IMR-90 (cell line): ENCODE results near the gene DIP2A. TPM values are rescaled to one million over a fixed set of nuclear protein-coding genes. Genes with fewer than 3 reads are reported as not detected.

Experiments used
- ATAC-seq: fragments of 200-7000 bp; cut with Tn5 transposase; 2 replicates; pipeline ENCODE4 v1.9.1; 2020; ENCODE audit warnings: low read depth, mild to moderate bottlenecking, moderate library complexity
- BruUV-seq: library from RNA; stranded (reverse); fragments of 400-500 nt; replicated peaks from 2 replicates; lab custom pipeline; 2021; lab: Mats Ljungman, UMichigan
- CTCF ChIA-PET: fragments of 300-600 bp; formaldehyde crosslinking; extraction: SDS; loops from one replicate; lab custom pipeline; 2021; ENCODE audit warnings: antibody characterized with exemption; lab: Yijun Ruan, JAX
- POLR2A ChIA-PET: fragments of 300-600 bp; sonication (Branson Sonifier 250); formaldehyde crosslinking; loops from one replicate; lab custom pipeline; 2022; ENCODE audit warnings: antibody characterized with exemption; ENCODE audit not compliant: unreplicated experiment; lab: Charles Lee
- DNase-seq: peaks from one replicate; pipeline ENCODE4 v3.0.0; 2013
- H2AFZ ChIP-seq: replicated peaks from 2 replicates; pipeline ENCODE3; 2013; ENCODE audit warnings: low read length, mild to moderate bottlenecking; ENCODE audit not compliant: poor library complexity
- H2AK5ac ChIP-seq: 2 replicates; pipeline ENCODE4 v1.6.1; 2013; ENCODE audit warnings: low read depth, low read length, inconsistent platforms
- H2AK9ac ChIP-seq: replicated peaks from 2 replicates; pipeline ENCODE3; 2013; ENCODE audit warnings: mild to moderate bottlenecking, low read depth, low read length, moderate library complexity; ENCODE audit not compliant: poor library complexity
- H2BK120ac ChIP-seq: 2 replicates; pipeline ENCODE4 v1.6.1; 2013; ENCODE audit warnings: low read depth, low read length, inconsistent platforms
- H2BK15ac ChIP-seq: 3 replicates; pipeline ENCODE4 v1.6.1; 2013; ENCODE audit warnings: low read depth, low read length, inconsistent platforms
- H2BK20ac ChIP-seq: 2 replicates; pipeline ENCODE4 v1.6.1; 2013; ENCODE audit warnings: low read depth, mild to moderate bottlenecking, inconsistent platforms, low read length, moderate library complexity
- H2BK5ac ChIP-seq: 2 replicates; pipeline ENCODE4 v1.6.1; 2013; ENCODE audit warnings: mild to moderate bottlenecking, low read depth, low read length, inconsistent platforms; ENCODE audit not compliant: poor library complexity, severe bottlenecking
- H3K14ac ChIP-seq: replicated peaks from 2 replicates; pipeline ENCODE4 v1.6.1; 2013; ENCODE audit warnings: low read depth, low read length, inconsistent platforms
- H3K18ac ChIP-seq: 2 replicates; pipeline ENCODE4 v1.6.1; 2013; ENCODE audit warnings: low read depth, low read length, control low read depth
- H3K23ac ChIP-seq: 2 replicates; pipeline ENCODE4 v1.6.1; 2013; ENCODE audit warnings: low read depth, low read length, inconsistent platforms
- H3K27ac ChIP-seq: 2 replicates; pipeline ENCODE4 v1.5.1; 2013; ENCODE audit warnings: mild to moderate bottlenecking, control low read depth, low read length; ENCODE audit not compliant: insufficient read depth
- H3K27me3 ChIP-seq: 2 replicates; pipeline ENCODE4 v1.6.1; 2013; ENCODE audit warnings: low read length; ENCODE audit not compliant: control insufficient read depth, insufficient read depth
- H3K36me3 ChIP-seq: 2 replicates; pipeline ENCODE4 v1.6.1; 2013; ENCODE audit warnings: low read length, mixed read lengths; ENCODE audit not compliant: control insufficient read depth, insufficient read depth
- H3K4ac ChIP-seq: 2 replicates; pipeline ENCODE4 v1.6.1; 2013; ENCODE audit warnings: low read depth, low read length, inconsistent platforms
- H3K4me1 ChIP-seq: 2 replicates; pipeline ENCODE4 v1.6.1; 2013; ENCODE audit warnings: low read length, mixed read lengths; ENCODE audit not compliant: control insufficient read depth, insufficient read depth
- H3K4me2 ChIP-seq: 2 replicates; pipeline ENCODE4 v1.6.1; 2013; ENCODE audit warnings: low read depth, mild to moderate bottlenecking, control low read depth, low read length, moderate library complexity
- H3K4me3 ChIP-seq: 2 replicates; pipeline ENCODE4 v1.5.1; 2013; ENCODE audit warnings: low read depth, mild to moderate bottlenecking, control low read depth, low read length, moderate library complexity; ENCODE audit not compliant: insufficient read depth
- H3K56ac ChIP-seq: 2 replicates; pipeline ENCODE4 v1.6.1; 2013; ENCODE audit warnings: low read length, inconsistent platforms; ENCODE audit not compliant: insufficient read depth; ENCODE audit errors: extremely low read depth
- H3K79me1 ChIP-seq, 2 experiments: 2 replicates each; pipeline ENCODE4 v1.6.1; 2013; ENCODE audit warnings: low read length in 2 of 2, inconsistent platforms in 1 of 2, low read depth in 1 of 2
- H3K9ac ChIP-seq: 2 replicates; pipeline ENCODE4 v1.6.1; 2013; ENCODE audit warnings: low read depth, low read length, control low read depth
- H3K9me1 ChIP-seq: 2 replicates; pipeline ENCODE4 v1.6.1; 2013; ENCODE audit warnings: low read length, inconsistent platforms; ENCODE audit not compliant: insufficient read depth
- H3K9me3 ChIP-seq: 2 replicates; pipeline ENCODE4 v1.6.1; 2013; ENCODE audit warnings: low read length; ENCODE audit not compliant: control insufficient read depth, insufficient read depth
- H4K20me1 ChIP-seq: 2 replicates; pipeline ENCODE4 v1.6.1; 2013; ENCODE audit warnings: low read length, inconsistent platforms; ENCODE audit not compliant: insufficient read depth
- H4K5ac ChIP-seq: 2 replicates; pipeline ENCODE4 v1.6.1; 2013; ENCODE audit warnings: mild to moderate bottlenecking, low read depth, low read length, control low read depth
- H4K8ac ChIP-seq, 2 experiments: 2 replicates each; pipeline ENCODE4 v1.6.1; 2013; ENCODE audit warnings: low read depth in 2 of 2, low read length in 2 of 2, control low read depth in 1 of 2, inconsistent platforms in 1 of 2
- H4K91ac ChIP-seq: 2 replicates; pipeline ENCODE4 v1.6.1; 2013; ENCODE audit warnings: low read depth, low read length, inconsistent platforms; ENCODE audit not compliant: insufficient read depth
- BHLHE40 ChIP-seq: fragments of 150-350 bp; IDR thresholded peaks from 2 replicates; pipeline ENCODE4 v1.6.1; 2016; ENCODE audit warnings: mild to moderate bottlenecking, low read depth, low read length
- CEBPB ChIP-seq: IDR thresholded peaks from 2 replicates; pipeline ENCODE4 v1.6.1; 2012; ENCODE audit warnings: low read depth, low read length, improper control_type of control experiment
- CHD1 ChIP-seq: IDR thresholded peaks from 2 replicates; pipeline ENCODE4 v1.6.1; 2012; ENCODE audit warnings: low read depth, low read length, improper control_type of control experiment
- CTCF ChIP-seq: conservative IDR thresholded peaks from 2 replicates; pipeline ENCODE4 v1.5.1; 2012; ENCODE audit warnings: mild to moderate bottlenecking, low read depth, low read length, improper control_type of control experiment
- ELK1 ChIP-seq: fragments of 150-350 bp; IDR thresholded peaks from 2 replicates; pipeline ENCODE4 v1.6.1; 2016; ENCODE audit warnings: low read depth, mild to moderate bottlenecking, low read length, moderate library complexity, borderline replicate concordance
- FOS ChIP-seq: fragments of 150-350 bp; IDR thresholded peaks from 2 replicates; pipeline ENCODE4 v1.6.1; 2016; ENCODE audit warnings: low read depth, low read length
- MAFK ChIP-seq: IDR thresholded peaks from 2 replicates; pipeline ENCODE4 v1.6.1; 2012; ENCODE audit warnings: low read depth, low read length, improper control_type of control experiment
- MAZ ChIP-seq: IDR thresholded peaks from 2 replicates; pipeline ENCODE4 v1.6.1; 2012; ENCODE audit warnings: low read depth, mild to moderate bottlenecking, low read length, improper control_type of control experiment, moderate library complexity, borderline replicate concordance
- MXI1 ChIP-seq: IDR thresholded peaks from 2 replicates; pipeline ENCODE4 v1.6.1; 2012; ENCODE audit warnings: low read depth, mild to moderate bottlenecking, low read length, moderate library complexity, borderline replicate concordance
- NFE2L2 ChIP-seq: fragments of 150-350 bp; IDR thresholded peaks from 2 replicates; pipeline ENCODE4 v1.6.1; 2016; ENCODE audit warnings: low read depth, mild to moderate bottlenecking, low read length
- POLR2A ChIP-seq: IDR thresholded peaks from 2 replicates; pipeline ENCODE4 v1.6.1; 2012; ENCODE audit warnings: mild to moderate bottlenecking, low read depth, low read length
- RAD21 ChIP-seq: IDR thresholded peaks from 2 replicates; pipeline ENCODE4 v1.6.1; 2012; ENCODE audit warnings: low read length, improper control_type of control experiment
- RFX5 ChIP-seq: IDR thresholded peaks from 2 replicates; pipeline ENCODE4 v1.8.0; 2012; ENCODE audit warnings: low read depth, mild to moderate bottlenecking, low read length, moderate library complexity
- SMC3 ChIP-seq: fragments of 150-350 bp; IDR thresholded peaks from 2 replicates; pipeline ENCODE4 v1.6.1; 2016; ENCODE audit warnings: low read depth, mild to moderate bottlenecking, antibody characterized with exemption, low read length, moderate library complexity
- USF2 ChIP-seq: fragments of 150-350 bp; IDR thresholded peaks from 2 replicates; pipeline ENCODE4 v1.6.1; 2017; ENCODE audit warnings: mild to moderate bottlenecking, antibody characterized with exemption, low read length, low read depth
- WGBS, 2 experiments: methylation state at CpG; one replicate each; pipeline versions ENCODE4 v1.1.5 to v1.1.7; 2013; ENCODE audit warnings: missing lambda C conversion rate in 2 of 2; ENCODE audit not compliant: insufficient read length in 1 of 2; ENCODE audit errors: extremely low coverage in 2 of 2; 5-methylcytosine and 5-hydroxymethylcytosine counted together
- dilution Hi-C: fragments of 300-500 bp; cut with HindIII; formaldehyde crosslinking; loops from one replicate; pipeline ENCODE4 v1.14.3; 2018; ENCODE audit warnings: low sequenced_read_pairs; ENCODE audit not compliant: unreplicated experiment
- in situ Hi-C: fragments of 300-500 bp; cut with MboI; formaldehyde crosslinking; loops from 3 replicates; pipeline ENCODE4 v1.14.3; 2019; ENCODE audit warnings: low sequenced_read_pairs, inconsistent platforms, mixed read lengths
- intact Hi-C: fragments of 100-400 bp; cut with micrococcal nuclease; formaldehyde crosslinking; loops from 2 replicates; pipeline ENCODE4 v1.10.0; 2022
- polyA plus RNA-seq, 3 experiments: library from polyadenylated mRNA; depleted of rRNA; stranded (reverse); fragments of >200 nt; gene quantifications; 2 replicates each; pipeline ENCODE4 v1.2.3, GENCODE V29; 2012; ENCODE audit warnings: low replicate concordance in 1 of 3
- total RNA-seq: library from RNA; depleted of rRNA; stranded (reverse); fragments of >200 nt; gene quantifications from 2 replicates; pipeline ENCODE4 v1.2.3, GENCODE V29; 2012

DIP2A gene
- total and polyA plus RNA-seq, 2 of the 4 experiments (the other 2 are of a cell fraction), result 17.9 to 24.3 TPM

GRCh38 chr21:46454634-46455390 is 3.9 kb upstream of the DIP2A start:
- Histone ChIP-seq H3K4ac (no peak overlapping the region), H3K9ac (no peak overlapping the region), H3K36me3 (no peaks in the 10 kb centered on the region), H3K27me3 (no peaks in the 10 kb centered on the region), H2AK9ac (no peak overlapping the region), H3K27ac (no peak overlapping the region), H4K5ac (no peak overlapping the region), H4K8ac (0 out of 4 replicates have a peak overlapping the region, but pooled peaks of 1 of the 2 experiments have one; percentile 9), H3K9me1 (peaks cover 19% of the 10 kb centered on the region), H2AK5ac (no peak overlapping the region), H3K23ac (peak overlapping the region; percentile 20), H2BK120ac (no peak overlapping the region), H3K4me3 (no peak overlapping the region), H3K14ac (no peak overlapping the region; the same call in 1 of the 2 replicates), H3K4me1 (peaks cover 24% of the 10 kb centered on the region), H2BK5ac (peak overlapping the region; percentile 10), H3K9me3 (no peaks in the 10 kb centered on the region), H2BK15ac (no peak overlapping the region), H3K79me1 (peaks cover 27 to 77% of the 10 kb centered on the region in 2 experiments), H3K56ac (no peak overlapping the region), H4K20me1 (no peaks in the 10 kb centered on the region; the same call in 1 of the 2 replicates), H3K18ac (no peak overlapping the region), H2BK20ac (no peak overlapping the region), H2AFZ (no peak overlapping the region), H3K4me2 (0 out of 2 replicates have a peak overlapping the region, but pooled peaks have one; percentile 14), H4K91ac (no peak overlapping the region)
- no CpG with 5 or more reads among the region's 4 CpGs for WGBS, 2 experiments
- no peak for TF ChIP-seq USF2
- no peak for TF ChIP-seq CTCF
- TF ChIP-seq ELK1, result no peak
- no peak for TF ChIP-seq NFE2L2
- TF ChIP-seq MAFK, result no peak
- no peak for TF ChIP-seq MAZ
- no peak for TF ChIP-seq RFX5
- TF ChIP-seq RAD21, result no peak
- no peak for TF ChIP-seq POLR2A
- TF ChIP-seq CEBPB, result no peak
- no peak for TF ChIP-seq SMC3
- TF ChIP-seq BHLHE40, result no peak
- no peak for TF ChIP-seq MXI1
- no peak for TF ChIP-seq CHD1
- no peak for TF ChIP-seq FOS
- in situ Hi-C loops (no loop called here), intact Hi-C loops (no loop called here), dilution Hi-C loops (no loop called here)
- ChIA-PET POLR2A (no interaction called here), CTCF (interaction anchor here (1.6 kb wide), 1 partner anchor 32 kb away, joined by 3 read pairs; no protein-coding TSS in a partner anchor)
- DNase-seq (no peak), ATAC-seq (no peak)
- TSS peak; percentile 15 for BruUV-seq
